HUES48 (cell line): Measurements from ENCODE around the gene TNFRSF18.

Source experiments
- H3K27ac ChIP-seq: one replicate; pipeline ENCODE4 v1.7.0; 2013; ENCODE audit warnings: low read depth, low read length, inconsistent platforms
- H3K27me3 ChIP-seq: 2 replicates; pipeline ENCODE4 v1.6.1; 2013; ENCODE audit warnings: mild to moderate bottlenecking, low read length; ENCODE audit not compliant: control insufficient read depth, insufficient read depth
- H3K36me3 ChIP-seq: 2 replicates; pipeline ENCODE4 v1.6.1; 2013; ENCODE audit warnings: low read length; ENCODE audit not compliant: control insufficient read depth, insufficient read depth
- H3K4me1 ChIP-seq: 2 replicates; pipeline ENCODE4 v1.6.1; 2013; ENCODE audit warnings: mild to moderate bottlenecking, low read length; ENCODE audit not compliant: control insufficient read depth, insufficient read depth
- H3K4me3 ChIP-seq: 2 replicates; pipeline ENCODE4 v1.5.1; 2013; ENCODE audit warnings: mild to moderate bottlenecking, low read depth, low read length
- H3K9ac ChIP-seq: 2 replicates; pipeline ENCODE4 v1.6.1; 2013; ENCODE audit warnings: mild to moderate bottlenecking, low read depth, low read length, moderate library complexity
- H3K9me3 ChIP-seq: 2 replicates; pipeline ENCODE4 v1.6.1; 2013; ENCODE audit warnings: low read length; ENCODE audit not compliant: control insufficient read depth, insufficient read depth

The TNFRSF18 gene

DNA sequence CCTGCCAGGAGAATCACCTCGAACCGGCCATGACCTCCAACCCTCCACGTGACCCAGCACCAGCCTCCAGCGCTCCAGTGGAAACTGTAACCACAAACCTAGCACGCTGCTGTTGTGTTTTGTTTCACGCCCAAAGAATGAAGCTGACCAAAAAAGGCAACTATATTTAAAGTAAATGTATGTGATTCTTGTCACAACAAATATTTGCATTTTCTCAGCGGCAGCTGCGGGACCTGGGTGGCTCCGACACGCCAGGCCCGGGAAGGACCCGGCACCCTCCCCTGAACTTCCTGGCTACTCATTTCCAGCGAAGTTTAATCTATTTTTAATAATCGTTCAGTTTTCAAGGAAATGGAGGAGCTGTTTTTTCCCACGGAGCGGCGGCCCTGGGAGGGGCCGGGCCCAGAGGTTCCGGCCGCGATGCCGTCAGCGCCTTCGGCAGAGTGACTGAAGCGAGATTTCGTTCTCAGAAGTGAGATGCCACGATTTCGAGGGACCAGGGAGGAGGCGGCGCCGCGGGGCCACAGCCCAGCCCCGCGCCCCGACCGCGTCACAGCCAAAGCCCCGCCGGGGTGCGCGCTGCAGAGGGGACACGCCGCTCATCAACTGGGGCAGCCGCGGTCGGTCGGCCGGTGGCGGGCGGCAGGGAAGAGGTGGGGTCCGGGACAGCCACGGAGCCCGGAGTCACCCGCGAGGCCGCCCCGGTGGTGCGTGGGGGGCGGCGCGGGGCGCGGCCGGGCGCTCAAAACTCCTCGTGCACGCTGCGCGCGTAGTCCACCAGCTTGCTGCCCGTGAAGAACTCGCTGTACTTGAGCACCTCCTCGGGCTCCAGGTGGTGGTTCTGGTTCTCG, 10.6 kb upstream of the TNFRSF18 start:
- H3K36me3 ChIP-seq = peaks cover 39% of the 10 kb centered on the region
- H3K27me3 ChIP-seq = no peaks in the 10 kb centered on the region
- H3K27ac ChIP-seq = peak overlapping the region; percentile 28
- H3K4me1 ChIP-seq = no peaks in the 10 kb centered on the region
- no peak overlapping the region for H3K9ac ChIP-seq
- no peaks in the 10 kb centered on the region for H3K9me3 ChIP-seq
- no peak overlapping the region for H3K4me3 ChIP-seq

DNA sequence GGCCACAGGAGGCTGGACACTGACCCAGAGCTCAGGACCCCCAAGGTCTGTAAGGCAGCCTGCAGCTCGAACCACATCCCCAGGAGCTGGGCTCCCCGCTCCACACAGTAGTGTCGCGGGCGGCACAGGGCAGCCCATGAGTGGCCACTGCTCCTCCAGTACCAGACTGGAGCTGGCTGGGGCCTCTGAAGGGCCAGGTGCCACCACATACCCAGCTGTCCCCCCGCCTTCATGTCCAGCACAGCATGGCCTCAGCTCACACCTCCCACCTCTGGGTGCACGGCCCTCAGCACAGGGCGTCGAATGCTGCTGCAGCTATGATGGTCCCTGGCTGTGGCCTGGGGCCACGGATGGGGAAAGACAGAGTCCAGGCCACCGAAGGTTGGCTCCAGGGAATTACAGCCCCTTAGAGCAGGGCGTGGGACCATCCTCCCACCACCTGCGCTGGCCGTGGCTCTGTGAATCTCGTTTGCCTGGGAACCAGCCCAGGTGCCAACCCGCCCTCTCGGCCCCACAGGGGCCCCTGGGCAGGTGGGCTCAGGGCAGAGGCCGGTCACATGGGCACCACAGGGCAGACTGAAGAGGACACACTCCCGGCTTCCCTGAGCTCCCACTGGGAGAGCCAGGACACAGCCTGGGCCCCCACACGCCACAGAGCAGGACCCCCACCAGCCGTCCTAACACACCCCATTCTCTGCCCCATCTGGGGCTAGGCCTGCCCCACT, 9.7 kb upstream of the TNFRSF18 start:
- Histone ChIP-seq H3K4me1 (no peaks in the 10 kb centered on the region), H3K9me3 (no peaks in the 10 kb centered on the region), H3K27ac (no peak overlapping the region), H3K36me3 (peaks cover 31% of the 10 kb centered on the region), H3K27me3 (no peaks in the 10 kb centered on the region), H3K4me3 (no peak overlapping the region), H3K9ac (no peak overlapping the region)

- Histone ChIP-seq H3K36me3 (peaks cover 23% of the 10 kb centered on the region), H3K4me3 (no peak overlapping the region), H3K9me3 (no peaks in the 10 kb centered on the region), H3K9ac (no peak overlapping the region), H3K27me3 (no peaks in the 10 kb centered on the region), H3K4me1 (no peaks in the 10 kb centered on the region), H3K27ac (no peak overlapping the region)
Observed at GRCh38 chr1:1215080-1215676, 8.8 kb upstream of the TNFRSF18 start.

DNA sequence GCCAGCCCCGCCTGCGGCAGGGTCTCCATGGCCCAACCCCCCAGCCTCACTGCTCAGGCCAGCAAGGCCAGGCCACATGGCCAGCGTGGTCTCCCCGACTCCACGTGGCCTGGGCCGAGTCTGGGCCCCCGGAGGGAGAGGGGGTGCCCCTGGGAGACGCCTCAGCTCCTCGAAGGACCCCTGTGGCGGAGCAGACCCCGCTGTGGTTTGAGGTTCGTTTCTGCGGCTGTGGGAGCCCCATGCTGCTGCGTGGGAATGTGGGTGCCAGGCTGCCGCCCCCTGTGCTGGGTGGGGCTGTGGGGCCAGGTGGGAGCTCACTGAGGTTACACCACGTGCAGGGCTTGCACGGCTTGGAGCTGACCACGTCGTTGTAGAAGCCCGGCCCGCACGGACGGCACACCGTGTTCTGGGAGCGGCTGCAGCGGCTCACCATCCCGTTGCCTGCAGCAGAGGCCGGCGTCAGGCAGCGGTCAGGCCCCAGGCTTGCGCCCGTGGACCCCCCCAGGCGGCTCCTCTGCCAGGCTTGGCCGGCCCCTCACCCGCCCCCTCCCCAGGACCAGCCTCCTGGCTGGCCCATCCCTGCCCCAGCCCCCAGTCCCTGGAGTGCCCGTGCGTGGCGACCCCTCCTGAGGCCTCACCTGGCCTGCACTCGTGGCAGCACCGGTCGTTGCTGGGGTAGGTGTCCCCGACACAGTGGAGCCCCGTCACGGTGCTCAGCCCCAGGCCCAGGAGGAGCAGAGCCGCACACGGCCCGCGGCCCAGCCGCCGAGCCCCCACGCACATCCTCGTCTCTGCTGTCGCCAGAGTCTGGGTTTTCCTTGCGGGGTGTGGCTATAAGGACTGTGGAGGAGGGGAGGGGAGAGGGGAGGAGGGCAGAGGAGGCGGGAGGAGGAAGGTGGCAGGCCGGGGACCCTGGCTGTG, 7.2 kb upstream of the TNFRSF18 start, which contains the start of gene TNFRSF4:
TSS of gene TNFRSF4 (minus strand) at position 809 of the 921 bp plus-strand sequence. CDS start at position 783, 26 bp downstream.
- H3K27ac ChIP-seq = no peak within 1 kb of the TSS

GRCh38 chr1:1212780-1213344, 6.5 kb upstream of the TNFRSF18 start:
- Histone ChIP-seq H3K9ac (no peak overlapping the region), H3K4me1 (no peaks in the 10 kb centered on the region), H3K4me3 (no peak overlapping the region), H3K27ac (no peak overlapping the region), H3K27me3 (no peaks in the 10 kb centered on the region), H3K9me3 (no peaks in the 10 kb centered on the region), H3K36me3 (peaks cover 13% of the 10 kb centered on the region)

More for the DNA sequence above, 7.2 kb upstream of the TNFRSF18 start, which contains the start of gene TNFRSF4:
- H3K4me3 ChIP-seq = no peak within 1 kb of the TSS
- H3K36me3 ChIP-seq = peaks cover 20% of the 10 kb centered on the region
- no peaks in the 10 kb centered on the region for H3K9me3 ChIP-seq
- H3K9ac ChIP-seq = no peak within 1 kb of the TSS
- no peaks in the 10 kb centered on the region for H3K27me3 ChIP-seq
- no peaks in the 10 kb centered on the region for H3K4me1 ChIP-seq

DNA sequence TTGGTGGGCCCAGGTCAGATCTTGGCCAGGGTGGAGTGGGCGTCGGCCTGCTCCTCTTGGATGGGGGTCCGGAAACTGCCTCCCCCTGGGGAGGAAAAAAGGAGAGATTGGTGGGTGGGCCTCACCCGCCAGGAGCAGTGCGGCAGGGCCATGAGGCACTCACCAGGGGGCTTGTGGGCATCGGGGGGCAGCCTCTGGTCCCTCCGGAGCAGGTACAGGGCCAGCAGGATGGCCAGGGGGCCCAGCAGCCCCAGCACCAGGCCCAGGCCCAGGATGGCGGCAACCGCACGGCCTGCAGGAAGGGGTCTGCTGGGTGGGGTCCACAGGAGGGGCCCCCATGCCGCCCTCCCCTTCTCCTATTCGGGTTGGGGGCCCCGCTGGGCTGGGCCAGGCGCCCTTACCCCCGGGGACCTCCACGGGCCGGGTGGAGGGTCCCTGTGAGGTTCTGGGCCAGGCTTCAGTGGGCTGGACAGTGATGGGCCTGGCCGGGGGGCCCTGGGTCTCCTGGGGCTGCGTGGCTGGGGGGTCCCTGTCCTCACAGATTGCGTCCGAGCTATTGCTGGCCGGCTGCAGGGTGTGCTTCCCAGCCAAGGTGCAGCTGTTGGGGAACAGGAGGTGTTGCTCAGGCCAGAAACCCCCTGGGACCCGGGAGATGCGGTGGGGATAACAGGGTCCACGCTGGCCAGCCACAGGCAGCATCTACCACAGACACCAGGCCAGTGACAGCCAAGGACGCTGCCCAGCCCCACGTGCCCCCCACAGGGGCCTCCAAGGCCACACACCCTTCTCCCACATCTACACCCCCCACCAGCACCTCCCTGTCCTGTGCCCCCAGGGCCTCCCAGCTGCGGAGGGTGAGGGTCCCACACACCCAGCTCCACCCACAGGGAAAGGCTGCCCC, 5.4 kb upstream of the TNFRSF18 start:
- H3K9me3 ChIP-seq = no peaks in the 10 kb centered on the region
- H3K9ac ChIP-seq = no peak overlapping the region
- peaks cover 5% of the 10 kb centered on the region for H3K27me3 ChIP-seq
- H3K36me3 ChIP-seq = 0 out of 2 replicates have a peak, but pooled peaks cover 3% of the 10 kb centered on the region
- no peak overlapping the region for H3K27ac ChIP-seq
- H3K4me1 ChIP-seq = no peaks in the 10 kb centered on the region
- H3K4me3 ChIP-seq = no peak overlapping the region

DNA sequence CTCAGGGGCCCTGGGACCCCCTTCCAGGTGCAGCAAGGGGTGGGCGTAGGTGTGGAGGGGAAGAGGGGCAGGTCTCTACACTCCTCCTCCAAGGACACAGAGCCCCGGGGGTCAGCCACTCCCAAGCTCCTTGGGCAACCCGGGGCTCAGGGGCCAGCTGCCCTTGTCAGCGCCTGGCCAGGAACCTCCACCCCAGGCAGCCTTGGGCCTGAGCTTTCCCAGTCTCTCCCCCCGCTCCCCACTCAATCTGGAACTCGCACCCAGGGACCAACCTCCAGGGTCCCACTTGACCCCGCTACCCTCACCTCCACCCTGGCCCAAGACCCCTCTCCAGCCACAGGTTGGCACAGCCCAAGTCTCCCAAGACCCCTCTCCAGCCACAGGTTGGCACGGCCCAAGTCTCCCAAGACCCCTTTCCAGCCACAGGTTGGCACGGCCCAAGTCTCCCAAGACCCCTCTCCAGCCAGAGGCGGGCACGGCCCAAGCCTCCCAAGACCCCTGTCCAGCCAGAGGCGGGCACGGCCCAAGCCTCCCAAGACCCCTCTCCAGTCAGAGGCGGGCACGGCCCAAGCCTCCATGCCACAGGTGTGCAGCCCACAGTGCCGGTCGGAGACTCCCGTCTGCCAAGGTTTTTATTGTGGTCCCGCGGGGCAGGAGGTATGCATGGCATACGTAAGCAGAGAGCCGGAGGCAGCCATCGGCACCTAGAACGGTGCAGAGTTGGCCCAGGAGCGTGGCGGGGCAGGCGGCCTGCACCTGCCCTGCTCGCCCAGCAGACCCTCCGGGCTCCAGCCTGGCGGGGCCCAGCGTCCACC, 4.5 kb upstream of the TNFRSF18 start:
- Histone ChIP-seq H3K36me3 (no peaks in the 10 kb centered on the region), H3K9me3 (no peaks in the 10 kb centered on the region), H3K9ac (no peak overlapping the region), H3K4me1 (peaks cover 2% of the 10 kb centered on the region; the same call in 1 of the 2 replicates), H3K4me3 (no peak overlapping the region), H3K27me3 (peaks cover 14% of the 10 kb centered on the region), H3K27ac (no peak overlapping the region)

DNA sequence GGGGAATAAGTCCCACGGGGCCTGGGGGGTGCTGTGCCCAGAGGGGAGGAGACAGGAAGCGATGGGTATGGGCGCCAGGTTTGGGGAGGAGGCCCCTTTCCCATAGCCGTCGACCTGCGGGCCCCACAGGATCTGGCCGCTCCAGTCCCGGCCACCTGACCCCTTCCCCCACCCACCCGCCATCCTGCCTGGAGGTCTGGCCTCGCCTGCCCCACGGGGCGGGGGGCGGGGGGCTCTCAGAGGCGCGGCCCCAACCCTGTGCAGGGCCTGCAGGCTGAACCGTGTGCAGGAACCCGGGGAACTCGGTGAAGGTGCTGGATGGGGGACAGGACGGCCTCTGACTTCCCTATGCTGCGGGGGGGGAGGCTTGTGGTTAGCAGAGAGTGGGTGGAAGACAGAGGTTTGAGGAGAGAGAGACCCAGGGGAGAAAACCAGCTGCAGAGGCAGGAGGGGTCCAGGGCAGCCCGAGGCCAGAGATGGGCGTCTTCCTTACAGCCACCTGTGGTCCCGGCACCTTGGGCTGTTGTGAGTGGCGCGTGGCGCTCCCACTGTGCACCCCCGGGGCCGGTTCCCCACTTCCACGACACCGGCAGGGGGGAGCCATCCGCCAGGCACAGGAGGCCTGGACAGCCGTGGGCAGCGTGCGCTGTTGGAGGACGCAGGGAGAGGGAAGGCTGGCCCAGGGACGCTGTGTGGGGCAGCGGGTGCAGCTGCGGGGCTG, 2.5 kb upstream of the TNFRSF18 start:
- peaks cover 4% of the 10 kb centered on the region; the same call in 1 of the 2 replicates for H3K4me1 ChIP-seq
- no peak overlapping the region for H3K4me3 ChIP-seq
- H3K36me3 ChIP-seq = no peaks in the 10 kb centered on the region
- no peaks in the 10 kb centered on the region for H3K9me3 ChIP-seq
- peaks cover 21% of the 10 kb centered on the region for H3K27me3 ChIP-seq
- H3K27ac ChIP-seq = no peak overlapping the region
- no peak overlapping the region for H3K9ac ChIP-seq
